Stimulated activated CD4-positive, alpha-beta T cell treated with anti-CD3 and anti-CD28 coated beads, Interleukin-4, amount 100 ng/mL, for 48 hours (primary cell): ENCODE data around the gene STXBP5.
"Not testable (repeated sequence)": the region's sequence is repeated elsewhere in the genome, so short reads cannot be mapped to it uniquely, and the experiment has no call there.

Experiments used
- DNase-seq, 2 donors: peaks; one replicate each; pipeline ENCODE4 v3.0.0-alpha.2; 2020; ENCODE audit warnings: low read depth in 2 of 2

Gene STXBP5

DNA sequence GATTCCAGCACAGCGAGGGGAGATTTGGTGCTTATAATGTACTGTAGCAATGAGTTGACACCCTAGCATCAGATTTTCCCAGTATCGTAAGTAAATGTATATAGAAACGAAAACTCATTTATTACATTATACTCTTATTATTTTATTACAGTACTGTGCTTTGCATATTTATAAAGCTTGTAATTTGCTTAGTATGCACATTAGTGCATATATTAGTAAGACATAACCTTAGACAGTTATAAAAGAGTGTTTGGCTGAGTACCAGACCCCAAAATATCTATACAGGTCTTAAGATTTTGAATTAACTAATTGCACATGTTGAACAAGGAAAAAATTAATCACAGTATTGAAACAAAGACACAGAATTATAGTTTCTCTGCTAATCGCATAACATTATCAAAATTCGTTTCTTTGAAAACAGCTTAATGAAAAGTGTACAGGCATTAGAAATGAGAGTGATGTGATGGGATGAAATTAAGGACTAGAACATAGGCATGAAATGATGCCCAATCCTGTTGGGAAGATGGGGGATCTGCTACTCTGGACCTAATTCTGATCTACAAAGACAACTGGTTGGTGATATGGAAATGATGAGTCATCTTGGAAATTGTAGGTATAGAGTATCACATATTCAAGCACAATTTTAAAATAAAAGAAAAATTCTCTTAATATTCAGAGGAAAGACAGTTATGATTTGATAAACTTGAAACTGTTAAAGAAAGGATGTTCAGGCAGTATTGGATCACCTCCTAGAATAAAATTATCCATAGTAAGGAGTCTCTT lies 42.8 kb downstream of the STXBP5 start:
- no peak for DNase-seq

DNA sequence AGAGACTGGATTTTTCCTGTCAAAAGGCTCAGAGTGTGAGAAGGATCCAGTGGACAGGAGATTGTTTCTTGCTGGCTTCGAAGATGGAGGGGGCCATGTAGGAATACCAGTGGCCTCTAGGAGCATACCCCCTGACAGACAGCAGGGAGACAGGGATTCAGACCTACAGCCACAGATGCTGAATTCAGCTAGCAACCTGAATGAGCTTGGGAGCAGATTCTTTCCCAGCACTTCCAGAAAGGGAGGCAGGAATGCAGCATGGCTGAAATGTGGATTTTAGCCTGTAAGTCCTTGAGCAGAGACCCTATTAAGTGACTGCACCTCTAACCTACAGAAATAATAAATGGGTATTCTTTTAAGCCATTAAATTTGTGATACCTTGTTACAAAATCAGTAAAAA lies 44.6 kb downstream of the STXBP5 start:
- DNase-seq = no peak

DNA sequence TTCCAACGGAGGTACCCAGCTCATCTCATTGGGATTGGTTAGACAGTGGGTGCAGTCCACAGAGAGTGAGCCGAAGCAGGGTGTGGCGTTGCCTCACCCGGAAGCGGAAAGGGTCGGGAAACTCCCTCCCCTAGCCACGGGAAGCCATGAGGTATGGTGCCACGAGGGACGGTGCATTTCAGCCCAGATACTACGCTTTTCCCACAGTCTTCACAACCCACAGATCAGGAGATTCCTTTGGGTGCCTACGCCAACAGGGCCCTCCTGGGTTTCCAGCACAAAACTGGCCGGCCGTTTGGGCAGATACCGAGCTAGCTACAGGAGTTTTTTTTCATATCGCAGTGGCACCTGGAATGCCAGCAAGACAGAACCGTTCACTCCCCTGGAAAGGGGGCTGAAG lies 46.9 kb downstream of the STXBP5 start:
- DNase-seq = no peak

DNA sequence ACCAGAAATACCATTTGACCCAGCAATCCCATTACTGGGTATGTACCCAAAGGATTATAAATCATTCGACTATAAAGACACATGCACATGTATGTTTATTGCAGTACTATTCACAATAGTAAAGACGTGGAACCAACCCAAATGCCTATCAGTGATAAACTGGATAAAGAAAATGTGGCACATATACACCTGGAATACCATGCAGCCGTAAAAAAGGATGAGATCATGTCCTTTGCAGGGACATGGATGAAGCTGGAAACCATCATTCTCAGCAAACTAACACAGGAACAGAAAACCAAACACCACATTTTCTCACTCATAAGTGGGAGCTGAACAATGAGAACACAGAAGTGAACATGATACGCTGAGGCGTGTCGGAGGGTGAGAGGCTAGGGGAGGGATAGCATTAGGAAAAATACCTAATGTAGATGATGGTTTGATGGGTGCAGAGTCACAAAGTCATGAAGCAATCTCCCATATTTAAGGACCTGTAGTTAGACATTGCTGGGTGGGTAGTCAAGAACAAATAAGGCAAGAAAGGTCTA lies 50.8 kb downstream of the STXBP5 start:
- not testable (repeated sequence) for DNase-seq

DNA sequence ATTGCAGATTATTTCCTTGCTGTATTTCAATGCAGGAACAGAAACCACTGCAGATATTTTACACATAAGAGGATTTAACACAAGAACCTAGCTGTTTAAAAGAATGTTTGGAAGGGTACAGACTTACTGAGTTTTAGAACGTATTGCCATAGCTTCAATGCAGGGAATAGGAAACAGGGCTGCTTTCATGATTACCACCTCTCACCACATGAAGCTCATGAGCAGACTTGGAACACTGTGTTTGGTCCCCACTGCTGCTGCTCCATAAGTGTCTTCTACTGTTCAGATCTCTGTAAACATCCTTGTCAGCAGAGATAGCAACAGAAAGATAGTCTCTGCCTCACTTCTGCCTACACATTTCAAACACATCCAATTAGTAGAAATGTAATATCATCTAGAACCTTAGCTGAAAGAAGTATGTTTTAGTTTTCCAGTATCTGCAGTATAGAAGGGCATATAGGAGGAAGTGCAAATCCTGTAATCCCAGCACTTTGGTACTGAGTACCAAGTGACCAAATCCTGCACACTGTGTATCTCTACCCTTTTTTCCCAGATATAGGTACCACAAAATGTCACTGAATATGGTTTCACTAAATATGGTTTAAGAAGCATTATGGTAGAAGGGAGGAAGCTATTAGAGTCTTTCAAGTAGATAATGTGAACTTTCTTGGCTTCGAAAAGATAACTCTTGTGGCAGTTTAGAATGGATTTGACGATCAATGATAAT lies 51.9 kb downstream of the STXBP5 start:
- no peak for DNase-seq

DNA sequence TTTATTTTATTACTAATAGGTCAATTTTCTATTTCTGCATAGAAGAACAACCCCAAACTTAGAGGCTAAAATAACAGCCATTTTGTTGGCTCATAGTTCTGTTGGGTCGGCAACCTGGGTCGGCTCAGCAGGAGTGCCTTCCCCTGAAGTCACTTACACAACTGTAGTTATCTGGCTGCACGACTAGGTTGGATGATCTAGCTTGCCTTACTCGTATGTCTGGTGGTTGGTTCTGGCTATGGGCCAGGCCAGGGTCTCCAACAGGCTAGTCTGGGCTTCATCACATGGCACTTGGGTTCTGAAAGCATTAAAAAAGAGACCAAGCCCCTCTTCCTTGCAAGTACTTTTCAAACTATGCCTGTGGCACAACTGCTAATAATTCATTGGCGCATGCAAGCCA lies 53.5 kb downstream of the STXBP5 start:
- DNase-seq = no peak

DNA sequence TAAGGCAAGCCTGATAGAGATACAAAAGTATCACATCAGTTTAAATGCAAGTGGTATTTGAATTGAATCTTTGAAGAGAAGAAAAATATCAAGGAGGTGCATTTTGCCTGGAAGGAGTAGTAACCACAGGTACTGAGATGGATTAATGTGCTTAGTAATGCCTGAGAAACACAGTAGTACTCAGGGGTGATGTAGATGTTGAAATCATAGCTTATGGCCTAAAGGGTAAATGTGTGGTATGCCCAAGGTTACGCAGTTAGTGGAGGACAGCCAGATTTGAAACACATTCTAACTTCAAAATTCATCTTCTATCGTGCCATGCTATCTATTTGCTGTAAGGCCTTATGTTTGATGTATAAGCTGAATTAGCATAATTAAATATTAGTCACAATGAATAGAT lies 55.9 kb downstream of the STXBP5 start:
- DNase-seq = no peak

DNA sequence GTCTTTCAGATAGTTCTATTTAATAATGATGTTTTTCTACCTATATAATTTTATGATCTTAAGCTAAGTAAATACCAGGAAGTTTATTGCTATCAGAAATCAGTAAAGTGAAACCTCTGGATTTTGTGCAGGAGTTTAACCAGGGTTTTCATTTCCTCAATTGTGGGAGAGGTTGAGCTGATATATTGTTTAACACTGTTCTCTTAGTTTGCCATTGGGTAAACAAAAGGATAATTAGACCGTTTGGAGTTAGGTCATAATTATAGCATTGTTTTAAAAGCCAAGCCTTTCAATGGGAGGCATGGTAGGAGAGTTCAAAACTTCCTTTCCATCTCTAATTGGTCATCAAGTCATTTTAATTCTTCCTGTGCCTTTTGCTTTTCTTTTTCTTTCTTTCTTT lies 58.7 kb downstream of the STXBP5 start:
- DNase-seq = no peak

DNA sequence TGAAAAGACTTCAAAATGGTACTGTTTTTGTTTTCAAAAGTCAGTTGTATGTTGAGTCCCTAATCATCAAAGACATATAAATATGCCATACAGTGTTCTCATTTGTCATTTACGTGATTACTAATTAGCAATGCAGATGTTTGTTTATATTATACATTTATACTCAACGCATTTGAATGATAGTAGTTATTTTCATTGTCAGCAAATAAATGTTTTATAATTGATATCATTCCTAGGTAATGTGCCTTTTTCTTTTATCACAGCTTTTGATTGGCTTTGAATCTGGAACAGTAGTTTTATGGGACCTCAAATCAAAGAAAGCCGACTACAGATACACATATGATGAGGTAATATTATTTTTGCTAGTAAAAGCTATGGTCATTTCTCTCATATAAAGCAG lies 62.6 kb downstream of the STXBP5 start:
- no peak for DNase-seq

DNA sequence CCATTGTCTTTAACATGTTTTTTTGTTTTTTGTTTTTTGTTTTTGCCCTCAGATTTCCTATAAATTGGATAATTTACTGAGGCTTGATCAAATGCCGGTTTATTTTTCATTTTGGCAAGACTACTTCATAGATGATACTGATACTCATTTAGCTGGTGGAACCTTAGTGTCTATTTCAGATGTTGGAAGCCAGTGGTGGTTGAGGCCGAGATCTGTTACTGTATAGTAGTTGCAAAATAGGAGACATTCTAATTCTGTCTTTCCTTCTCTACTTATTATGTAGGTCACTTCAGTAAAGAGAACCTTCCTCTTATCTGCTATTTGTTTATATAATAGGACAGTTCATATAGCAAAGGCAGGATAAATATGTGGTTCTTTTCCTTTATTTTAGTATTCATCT lies 63.4 kb downstream of the STXBP5 start:
- no peak for DNase-seq

DNA sequence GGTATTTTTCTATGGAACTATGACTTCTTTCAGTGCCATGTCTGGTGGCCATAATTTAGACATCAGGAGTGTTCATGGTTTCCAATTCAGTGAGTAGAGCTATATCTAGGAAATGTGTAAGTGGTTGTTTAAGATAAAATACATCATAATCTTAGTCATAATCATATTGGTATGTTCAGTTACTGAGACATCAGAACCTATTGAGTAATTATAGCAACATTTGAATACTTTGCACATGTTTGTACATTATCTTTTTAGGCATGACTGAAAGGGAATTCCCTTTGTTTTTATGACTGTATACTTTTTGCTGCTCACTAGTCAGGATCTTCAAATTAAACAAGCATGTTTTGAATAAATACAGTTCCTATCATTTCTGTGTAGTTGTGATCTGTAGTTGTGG lies 64.0 kb downstream of the STXBP5 start:
- no peak for DNase-seq

DNA sequence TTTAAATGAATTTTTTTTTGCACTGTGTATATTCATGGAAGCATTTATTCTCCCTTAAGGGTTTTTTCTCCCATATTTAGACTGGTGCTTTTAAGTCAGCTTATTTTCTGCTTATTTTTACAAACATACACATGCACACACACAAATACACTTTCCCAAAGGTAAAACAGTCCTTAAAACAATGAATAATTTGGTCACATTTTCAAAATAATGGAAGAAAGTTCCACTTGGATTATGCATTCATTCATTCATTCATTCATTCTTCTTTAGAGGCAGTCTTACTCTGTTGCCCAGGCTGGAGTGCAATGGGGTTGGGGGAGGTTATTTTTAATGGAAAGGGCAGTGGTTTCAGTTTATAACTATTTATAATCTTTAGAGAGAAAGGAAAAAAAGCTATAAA lies 69.8 kb downstream of the STXBP5 start:
- DNase-seq = no peak

DNA sequence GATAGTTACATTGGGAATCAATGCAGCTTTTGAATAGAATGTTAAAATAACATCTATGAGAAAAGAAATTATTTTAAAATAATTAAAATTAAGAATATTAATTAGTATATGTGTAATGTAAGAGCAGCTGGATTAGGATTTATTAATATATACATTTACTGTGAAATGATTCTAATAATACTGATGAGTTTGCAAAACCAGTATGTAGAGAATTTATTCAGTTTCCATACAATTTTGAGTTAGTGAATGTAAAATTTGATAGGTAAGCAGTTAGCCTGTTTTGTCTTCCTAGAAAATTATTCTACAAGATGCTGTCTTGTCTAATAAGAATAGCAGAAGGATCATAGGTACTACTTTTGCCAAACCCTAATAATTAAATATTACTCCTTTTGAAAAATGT lies 70.6 kb downstream of the STXBP5 start:
- DNase-seq = no peak

DNA sequence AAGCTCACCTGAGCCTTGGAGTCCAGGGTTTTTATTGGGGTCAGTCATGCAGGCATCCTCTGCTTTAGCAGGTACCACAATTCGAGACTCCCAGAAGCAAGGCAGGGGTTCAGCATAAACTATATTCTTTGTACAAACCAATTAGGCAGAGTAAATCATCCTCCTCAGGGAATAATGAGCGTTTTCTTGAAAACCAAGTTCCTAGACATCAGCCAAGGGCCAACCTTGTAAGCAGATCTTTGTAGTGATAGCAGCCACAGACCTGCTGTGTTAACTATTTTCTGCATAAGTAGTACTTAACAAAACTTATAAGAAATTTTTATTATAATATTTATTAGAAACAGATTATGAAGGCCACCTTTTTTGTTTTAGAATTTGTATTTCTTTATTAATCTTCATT lies 74.7 kb downstream of the STXBP5 start:
- no peak for DNase-seq

DNA sequence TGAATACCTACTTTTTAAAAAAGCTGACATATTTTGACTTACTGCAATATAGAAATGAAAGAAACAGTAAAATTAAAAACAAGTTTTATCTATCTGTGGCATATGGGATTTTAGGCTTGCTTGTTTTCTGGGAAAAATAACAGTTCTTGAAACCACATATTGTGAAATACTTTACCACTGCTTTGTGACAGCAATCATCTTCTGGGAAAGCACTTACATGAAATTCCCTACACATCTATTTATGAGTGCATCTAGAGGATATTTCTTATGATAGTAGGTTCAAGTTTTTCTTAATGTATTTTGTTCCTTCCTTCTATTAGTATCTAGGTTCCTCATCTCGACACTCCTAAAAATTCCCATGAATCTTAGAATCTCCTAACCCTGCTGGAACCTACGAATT lies 75.2 kb downstream of the STXBP5 start:
- DNase-seq = no peak

DNA sequence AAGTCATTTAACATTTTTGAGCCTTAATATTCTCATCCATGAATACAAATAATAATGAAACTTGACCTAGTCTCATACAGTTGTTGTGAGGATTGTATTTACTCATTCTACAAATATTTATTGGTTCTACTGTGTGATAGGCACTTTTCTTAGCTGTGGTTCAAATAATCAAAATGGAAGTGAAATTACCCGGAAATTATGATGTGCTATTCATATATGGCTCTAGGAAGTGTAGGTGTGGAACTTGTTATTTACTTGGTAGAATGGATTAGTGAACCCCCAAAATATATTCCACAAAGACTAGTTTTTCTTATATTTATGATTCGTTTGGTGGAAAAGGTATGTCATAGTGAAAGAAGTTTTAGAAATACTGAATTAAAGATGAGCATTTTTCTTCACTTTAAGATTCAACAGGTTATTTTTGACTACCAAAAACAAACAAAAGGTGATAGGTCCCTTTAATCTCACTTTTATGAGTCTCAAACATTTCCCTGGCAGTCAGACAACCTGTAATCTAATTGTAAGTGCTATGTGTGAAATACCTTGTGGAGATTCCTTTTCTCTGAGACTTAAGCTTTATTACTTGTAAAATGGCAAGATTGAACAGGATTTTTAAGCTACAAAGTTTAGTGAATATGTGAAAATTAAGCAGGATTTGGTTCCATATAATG lies 77.8 kb downstream of the STXBP5 start:
- no peak for DNase-seq

DNA sequence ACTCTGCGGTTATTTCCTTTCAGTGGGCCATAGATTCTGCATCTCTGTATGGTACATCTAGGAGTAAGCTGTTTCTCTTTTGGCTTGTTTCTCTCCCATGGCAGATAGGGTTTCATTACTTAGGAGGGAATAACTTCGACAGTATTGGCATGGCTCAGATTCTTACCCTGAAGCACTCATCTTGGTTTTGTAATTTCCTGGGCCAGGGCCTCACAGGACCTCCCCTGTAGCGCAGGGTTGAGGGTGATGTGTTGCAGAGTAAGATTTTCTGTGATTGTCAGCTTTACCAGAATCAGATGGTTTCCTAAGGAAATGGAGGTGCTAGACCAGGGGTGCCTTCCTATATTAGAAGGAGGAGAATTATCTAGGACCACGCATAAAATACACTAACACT lies 78.3 kb downstream of the STXBP5 start:
- no peak for DNase-seq

DNA sequence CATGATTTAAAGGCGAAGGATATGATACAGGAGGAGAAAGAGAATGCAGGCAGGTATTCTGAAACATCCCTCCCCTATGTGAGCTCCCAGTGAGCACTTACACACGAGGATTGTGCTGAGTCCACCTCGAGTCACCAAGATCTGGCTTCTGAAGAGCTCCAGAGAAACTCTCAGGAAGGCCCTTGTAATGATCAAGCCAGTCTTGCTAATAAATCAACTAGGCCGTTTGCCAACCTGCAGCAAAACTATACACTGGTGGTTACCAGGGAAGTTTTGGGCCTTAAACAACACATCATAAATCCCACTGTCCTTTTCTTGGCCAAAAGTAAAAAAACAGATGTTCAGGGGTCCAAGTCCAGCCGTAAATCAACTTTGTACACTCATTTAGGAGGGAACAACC lies 79.2 kb downstream of the STXBP5 start:
- no peak for DNase-seq

DNA sequence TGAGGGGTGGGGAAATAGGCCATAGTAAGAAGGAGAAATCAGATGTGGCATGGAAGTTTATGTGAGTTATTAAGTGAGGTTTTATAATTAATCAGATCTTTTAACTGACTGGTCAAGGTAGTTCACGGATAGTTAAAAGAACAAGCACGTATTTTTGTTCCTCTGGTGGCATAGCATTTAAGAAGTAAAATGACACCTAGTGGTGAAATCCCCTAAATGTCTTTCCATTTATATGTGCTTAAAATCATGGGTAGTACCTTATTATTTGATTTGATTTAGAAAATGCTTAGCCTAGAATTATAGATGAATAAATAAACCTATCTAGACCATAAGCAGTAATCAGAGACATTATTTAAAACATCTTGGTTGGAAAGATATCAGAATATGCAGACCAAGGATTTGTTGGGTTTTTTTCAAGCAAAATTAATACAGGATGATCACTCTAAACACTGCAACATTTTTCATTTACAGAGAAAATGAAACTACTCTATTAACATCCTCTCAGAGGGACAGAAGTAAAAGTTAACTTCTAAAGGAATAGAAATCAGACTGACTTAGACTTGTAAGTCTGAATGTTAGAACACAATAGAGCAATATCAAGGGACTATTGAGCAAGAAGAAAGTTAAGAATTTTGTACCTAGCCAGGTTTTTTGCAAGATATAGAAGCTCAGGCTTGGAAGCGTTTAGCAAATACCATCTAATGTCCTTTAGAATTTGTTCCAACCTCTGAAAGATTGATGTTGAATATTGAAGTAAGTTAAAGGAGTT lies 81.1 kb downstream of the STXBP5 start:
- DNase-seq = no peak

DNA sequence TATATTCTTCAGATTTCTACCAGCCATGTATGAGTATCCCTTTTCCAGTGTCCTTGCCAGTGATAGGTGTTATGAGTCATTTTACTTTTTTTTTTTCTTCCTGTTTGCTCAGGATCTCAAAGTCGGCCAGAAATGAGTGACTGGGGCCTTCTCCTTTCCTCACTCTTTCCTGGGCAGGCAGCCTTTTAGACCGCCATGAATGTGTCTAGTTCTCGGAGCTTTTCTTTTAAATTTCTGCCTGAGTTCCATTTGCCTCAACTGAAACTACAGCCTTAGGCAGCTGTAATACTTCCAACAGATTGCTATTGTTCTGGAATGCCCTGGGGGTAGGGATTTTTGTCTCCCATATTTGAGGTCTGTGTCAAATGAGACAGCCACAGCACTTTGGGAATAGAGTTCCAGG lies 83.7 kb downstream of the STXBP5 start:
- no peak for DNase-seq

DNA sequence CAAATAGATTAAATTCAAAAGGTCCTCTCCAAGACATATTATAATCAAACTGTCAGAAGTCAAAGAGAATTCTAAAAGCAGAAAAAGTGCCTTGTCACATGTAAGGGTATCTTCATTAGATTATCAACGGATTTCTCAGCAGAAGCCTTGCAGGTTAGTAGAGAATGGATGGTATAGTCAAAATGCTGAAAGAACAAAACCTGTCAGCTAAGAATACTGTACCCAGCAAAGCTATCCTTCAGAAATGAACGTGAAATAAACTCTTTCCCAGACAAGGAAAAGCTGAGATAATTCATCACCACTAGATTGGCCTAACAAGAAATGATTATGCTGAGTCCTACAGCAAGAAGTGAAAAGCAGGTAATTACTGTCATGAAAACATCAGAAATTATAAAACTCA lies 92.9 kb downstream of the STXBP5 start:
- no peak for DNase-seq
